BLaER1 (cell line): ENCODE measurements around the gene KLHL29.

Experiments
- H3K27ac ChIP-seq: shearing (Covaris generic); formaldehyde crosslinking; 2 replicates; pipeline ENCODE4 v1.8.1; 2022
- H3K27me3 ChIP-seq: shearing (Covaris generic); formaldehyde crosslinking; 2 replicates; pipeline ENCODE4 v1.8.1; 2022
- H3K36me3 ChIP-seq: shearing (Covaris generic); formaldehyde crosslinking; 2 replicates; pipeline ENCODE4 v1.8.1; 2022
- H3K4me1 ChIP-seq: shearing (Covaris generic); formaldehyde crosslinking; 2 replicates; pipeline ENCODE4 v1.8.1; 2022
- H3K4me2 ChIP-seq: shearing (Covaris generic); formaldehyde crosslinking; 2 replicates; pipeline ENCODE4 v1.8.1; 2022
- H3K4me3 ChIP-seq: shearing (Covaris generic); formaldehyde crosslinking; 2 replicates; pipeline ENCODE4 v1.8.1; 2022
- H3K9ac ChIP-seq: shearing (Covaris generic); formaldehyde crosslinking; 2 replicates; pipeline ENCODE4 v1.8.1; 2022
- H3K9me3 ChIP-seq: shearing (Covaris generic); formaldehyde crosslinking; 2 replicates; pipeline ENCODE4 v1.8.1; 2022
- H4K20me1 ChIP-seq: shearing (Covaris generic); formaldehyde crosslinking; 2 replicates; pipeline ENCODE4 v1.8.1; 2022
- Cebpa-rat ChIP-seq: shearing (Covaris generic); IDR thresholded peaks from 2 replicates; pipeline ENCODE4 v1.8.1; 2022

KLHL29 gene

GRCh38 chr2:23604731-23605130, 219.8 kb downstream of the KLHL29 start:
- no peak for TF ChIP-seq Cebpa-rat
- no peak overlapping the region for H3K27ac ChIP-seq
- no peak overlapping the region for H3K9ac ChIP-seq
- peaks cover 15% of the 10 kb centered on the region for H3K9me3 ChIP-seq
- H3K4me3 ChIP-seq: no peak overlapping the region
- no peaks in the 10 kb centered on the region for H3K4me1 ChIP-seq
- H3K4me2 ChIP-seq: no peak overlapping the region
- no peaks in the 10 kb centered on the region for H3K36me3 ChIP-seq
- peaks cover 9% of the 10 kb centered on the region; the same call in 1 of the 2 replicates for H3K27me3 ChIP-seq
- H4K20me1 ChIP-seq: peaks cover 5% of the 10 kb centered on the region; the same call in 1 of the 2 replicates

GRCh38 chr2:23605236-23605635, 220.3 kb downstream of the KLHL29 start:
- Histone ChIP-seq H4K20me1 (peaks cover 5% of the 10 kb centered on the region; the same call in 1 of the 2 replicates), H3K4me2 (no peak overlapping the region), H3K27me3 (peaks cover 14% of the 10 kb centered on the region; the same call in 1 of the 2 replicates), H3K9me3 (peaks cover 20% of the 10 kb centered on the region), H3K4me3 (no peak overlapping the region), H3K27ac (no peak overlapping the region), H3K9ac (no peak overlapping the region), H3K36me3 (no peaks in the 10 kb centered on the region), H3K4me1 (no peaks in the 10 kb centered on the region)
- no peak for TF ChIP-seq Cebpa-rat

- Histone ChIP-seq H3K9me3 (peaks cover 28% of the 10 kb centered on the region), H3K27me3 (peaks cover 23% of the 10 kb centered on the region), H3K36me3 (no peaks in the 10 kb centered on the region), H3K4me1 (no peaks in the 10 kb centered on the region), H4K20me1 (peaks cover 5% of the 10 kb centered on the region; the same call in 1 of the 2 replicates), H3K4me3 (no peak overlapping the region), H3K27ac (no peak overlapping the region), H3K4me2 (no peak overlapping the region), H3K9ac (no peak overlapping the region)
- no peak for TF ChIP-seq Cebpa-rat
Observed at GRCh38 chr2:23606196-23606595, 221.2 kb downstream of the KLHL29 start.

GRCh38 chr2:23606968-23607367, 222.0 kb downstream of the KLHL29 start:
- Histone ChIP-seq H3K9ac (no peak overlapping the region), H4K20me1 (peaks cover 5% of the 10 kb centered on the region; the same call in 1 of the 2 replicates), H3K4me2 (no peak overlapping the region), H3K27me3 (peaks cover 29% of the 10 kb centered on the region), H3K4me1 (no peaks in the 10 kb centered on the region), H3K27ac (no peak overlapping the region), H3K36me3 (no peaks in the 10 kb centered on the region), H3K9me3 (peaks cover 36% of the 10 kb centered on the region), H3K4me3 (no peak overlapping the region)
- no peak for TF ChIP-seq Cebpa-rat

GRCh38 chr2:23607925-23608324, 222.9 kb downstream of the KLHL29 start:
- no peak for TF ChIP-seq Cebpa-rat
- Histone ChIP-seq H4K20me1 (peaks cover 5% of the 10 kb centered on the region; the same call in 1 of the 2 replicates), H3K36me3 (no peaks in the 10 kb centered on the region), H3K9me3 (peaks cover 43% of the 10 kb centered on the region), H3K4me1 (no peaks in the 10 kb centered on the region), H3K27me3 (peaks cover 38% of the 10 kb centered on the region), H3K9ac (no peak overlapping the region), H3K4me2 (no peak overlapping the region), H3K27ac (no peak overlapping the region), H3K4me3 (no peak overlapping the region)

- H3K9ac ChIP-seq: no peak overlapping the region
- H3K27me3 ChIP-seq: peaks cover 51% of the 10 kb centered on the region
- no peak for TF ChIP-seq Cebpa-rat
- H3K9me3 ChIP-seq: peaks cover 43% of the 10 kb centered on the region
- H4K20me1 ChIP-seq: peaks cover 8% of the 10 kb centered on the region; the same call in 1 of the 2 replicates
- no peak overlapping the region for H3K4me3 ChIP-seq
- no peak overlapping the region for H3K4me2 ChIP-seq
- H3K36me3 ChIP-seq: no peaks in the 10 kb centered on the region
- H3K4me1 ChIP-seq: peaks cover 6% of the 10 kb centered on the region
- H3K27ac ChIP-seq: no peak overlapping the region
Observed at GRCh38 chr2:23609254-23609653, 224.3 kb downstream of the KLHL29 start.

GRCh38 chr2:23611839-23612238, 226.9 kb downstream of the KLHL29 start:
- Histone ChIP-seq H3K9me3 (peaks cover 36% of the 10 kb centered on the region), H3K4me3 (no peak overlapping the region), H3K4me2 (no peak overlapping the region), H3K9ac (no peak overlapping the region), H3K4me1 (peaks cover 18% of the 10 kb centered on the region), H3K27ac (no peak overlapping the region), H3K36me3 (no peaks in the 10 kb centered on the region), H4K20me1 (peaks cover 30% of the 10 kb centered on the region), H3K27me3 (peaks cover 71% of the 10 kb centered on the region)
- no peak for TF ChIP-seq Cebpa-rat

GRCh38 chr2:23614701-23615100, 229.7 kb downstream of the KLHL29 start:
- no peak for TF ChIP-seq Cebpa-rat
- peaks cover 18% of the 10 kb centered on the region for H3K4me1 ChIP-seq
- peaks cover 58% of the 10 kb centered on the region for H4K20me1 ChIP-seq
- no peak overlapping the region for H3K27ac ChIP-seq
- no peak overlapping the region for H3K9ac ChIP-seq
- H3K36me3 ChIP-seq: no peaks in the 10 kb centered on the region
- peaks cover 93% of the 10 kb centered on the region for H3K27me3 ChIP-seq
- H3K4me2 ChIP-seq: peak overlapping the region; percentile 70
- H3K4me3 ChIP-seq: no peak overlapping the region
- H3K9me3 ChIP-seq: peaks cover 29% of the 10 kb centered on the region

GRCh38 chr2:23615216-23616020, 230.4 kb downstream of the KLHL29 start:
- H3K4me2 ChIP-seq: peak overlapping the region; percentile 70

GRCh38 chr2:23616630-23617029, 231.7 kb downstream of the KLHL29 start:
- no peak overlapping the region for H3K4me3 ChIP-seq
- peaks cover 25% of the 10 kb centered on the region for H3K4me1 ChIP-seq
- no peak overlapping the region for H3K4me2 ChIP-seq
- peaks cover 11% of the 10 kb centered on the region for H3K9me3 ChIP-seq
- H3K27me3 ChIP-seq: peaks cover 91% of the 10 kb centered on the region
- H4K20me1 ChIP-seq: peaks cover 74% of the 10 kb centered on the region
- no peaks in the 10 kb centered on the region for H3K36me3 ChIP-seq
- no peak for TF ChIP-seq Cebpa-rat
- no peak overlapping the region for H3K9ac ChIP-seq
- no peak overlapping the region for H3K27ac ChIP-seq

More at GRCh38 chr2:23615216-23616020, 230.4 kb downstream of the KLHL29 start:
- Histone ChIP-seq H3K36me3 (no peaks in the 10 kb centered on the region), H3K27me3 (peaks cover 93% of the 10 kb centered on the region), H4K20me1 (peaks cover 65% of the 10 kb centered on the region), H3K9me3 (peaks cover 22% of the 10 kb centered on the region), H3K9ac (no peak overlapping the region), H3K4me3 (no peak overlapping the region), H3K27ac (no peak overlapping the region), H3K4me1 (peaks cover 18% of the 10 kb centered on the region)
- no peak for TF ChIP-seq Cebpa-rat
